ENCODE results near the gene DENND10. TPM values are rescaled to one million over a fixed set of nuclear protein-coding genes. Genes with fewer than 3 reads are reported as not detected.

DENND10 gene
- total RNA-seq, 1 donor: 102 TPM

DNA sequence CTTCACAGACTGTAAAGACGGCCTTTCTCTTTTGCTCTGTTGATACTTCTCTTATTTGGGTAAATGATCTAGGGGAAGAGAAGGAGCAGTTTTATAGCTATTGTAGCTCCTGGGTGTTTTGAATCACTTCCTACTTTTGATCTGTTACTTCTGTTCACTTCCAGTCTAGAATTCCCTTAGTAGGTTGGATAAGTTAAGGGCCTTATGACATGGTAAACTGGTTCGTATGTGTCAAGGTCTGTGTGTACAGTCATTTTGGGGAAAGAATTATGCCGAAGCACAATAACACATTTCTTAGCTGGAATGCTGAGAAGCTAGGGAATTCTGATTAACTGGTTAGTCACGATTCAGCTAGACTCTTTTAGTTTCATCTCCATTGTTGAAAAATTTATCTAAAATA lies 8.1 kb downstream of the DENND10 start:
- Histone ChIP-seq H3K9me3 (ENCODE audit: low read depth, low read length) (no peaks in the 10 kb centered on the region), H3K27ac (ENCODE audit: low read depth, low read length) (peak overlapping the region; percentile 89), H3K4me1 (ENCODE audit: insufficient read depth, low read length) (peaks cover 39% of the 10 kb centered on the region), H3K4me3 (ENCODE audit: insufficient read depth, low read length) (peak overlapping the region; percentile 17), H3K27me3 (ENCODE audit: insufficient read depth, low read length) (no peaks in the 10 kb centered on the region), H3K36me3 (ENCODE audit: insufficient read depth, low read length) (peaks cover 57% of the 10 kb centered on the region), H3K79me2 (ENCODE audit: insufficient read depth, low read length) (peaks cover 4% of the 10 kb centered on the region), H2AFZ (ENCODE audit: low read length) (peak overlapping the region; percentile 23), H3K4me2 (ENCODE audit: insufficient read depth, low read length) (peak overlapping the region; percentile 52), H4K20me1 (ENCODE audit: insufficient read depth, low read length) (no peaks in the 10 kb centered on the region)
- TF ChIP-seq, protein P1, sequence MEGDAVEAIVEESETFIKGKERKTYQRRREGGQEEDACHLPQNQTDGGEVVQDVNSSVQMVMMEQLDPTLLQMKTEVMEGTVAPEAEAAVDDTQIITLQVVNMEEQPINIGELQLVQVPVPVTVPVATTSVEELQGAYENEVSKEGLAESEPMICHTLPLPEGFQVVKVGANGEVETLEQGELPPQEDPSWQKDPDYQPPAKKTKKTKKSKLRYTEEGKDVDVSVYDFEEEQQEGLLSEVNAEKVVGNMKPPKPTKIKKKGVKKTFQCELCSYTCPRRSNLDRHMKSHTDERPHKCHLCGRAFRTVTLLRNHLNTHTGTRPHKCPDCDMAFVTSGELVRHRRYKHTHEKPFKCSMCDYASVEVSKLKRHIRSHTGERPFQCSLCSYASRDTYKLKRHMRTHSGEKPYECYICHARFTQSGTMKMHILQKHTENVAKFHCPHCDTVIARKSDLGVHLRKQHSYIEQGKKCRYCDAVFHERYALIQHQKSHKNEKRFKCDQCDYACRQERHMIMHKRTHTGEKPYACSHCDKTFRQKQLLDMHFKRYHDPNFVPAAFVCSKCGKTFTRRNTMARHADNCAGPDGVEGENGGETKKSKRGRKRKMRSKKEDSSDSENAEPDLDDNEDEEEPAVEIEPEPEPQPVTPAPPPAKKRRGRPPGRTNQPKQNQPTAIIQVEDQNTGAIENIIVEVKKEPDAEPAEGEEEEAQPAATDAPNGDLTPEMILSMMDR (IDR thresholded peaks at IDR 0.05; ENCODE audit: extremely low read depth, low read depth, low read length): no peak
- peak; percentile 78 for DNase-seq (ENCODE audit: insufficient read length, low spot score, missing footprints)

DNA sequence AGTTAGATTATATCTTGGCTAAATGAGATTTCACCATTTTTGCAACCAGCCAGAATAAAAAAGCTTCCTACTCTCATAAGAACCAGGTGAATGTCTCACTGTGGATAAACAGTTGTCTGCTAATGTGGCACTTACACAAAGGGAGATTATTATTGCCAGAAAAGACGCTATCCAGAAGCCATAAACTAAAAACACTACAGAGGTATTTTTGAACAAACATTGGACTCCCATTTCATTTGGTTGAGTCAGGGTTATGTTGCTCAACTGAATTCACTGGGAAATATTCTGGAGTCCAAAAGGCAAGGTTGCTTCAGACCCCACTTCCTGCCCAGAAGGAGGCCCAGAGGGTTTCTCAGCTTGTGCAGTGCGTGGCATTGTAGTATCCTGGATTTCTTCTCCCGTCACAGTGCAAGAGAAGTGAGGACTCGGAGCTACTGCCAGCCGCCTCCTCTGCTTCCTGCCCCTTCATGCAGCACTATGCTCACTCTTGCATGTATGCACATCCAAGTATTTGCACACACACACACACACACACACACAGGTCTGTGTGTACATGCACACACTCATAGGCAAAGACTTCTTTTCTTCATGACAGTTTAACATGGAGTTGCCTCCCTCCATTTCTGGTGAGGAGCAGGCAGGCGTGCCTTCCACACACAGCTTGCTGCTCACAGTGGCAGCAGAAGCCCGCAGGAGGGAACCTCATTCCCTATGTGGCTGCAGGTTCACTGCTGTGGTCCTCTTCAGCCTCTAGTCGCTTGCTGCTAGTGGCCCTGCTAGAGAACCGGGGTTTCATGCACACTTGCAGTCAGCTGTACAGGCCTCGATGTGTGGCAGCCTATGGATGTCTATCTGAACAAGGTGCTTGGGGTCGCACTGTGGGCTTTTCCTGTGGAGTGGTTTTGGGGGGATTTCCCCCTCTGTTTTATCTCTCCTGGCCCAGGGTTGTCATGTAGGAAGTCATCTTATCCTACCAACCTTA lies 10.1 kb downstream of the DENND10 start:
- H3K27me3 ChIP-seq (ENCODE audit: insufficient read depth, low read length): no peaks in the 10 kb centered on the region
- peak overlapping the region; percentile 2 for H2AFZ ChIP-seq (ENCODE audit: low read length)
- peak overlapping the region; percentile 89 for H3K27ac ChIP-seq (ENCODE audit: low read depth, low read length)

DNA sequence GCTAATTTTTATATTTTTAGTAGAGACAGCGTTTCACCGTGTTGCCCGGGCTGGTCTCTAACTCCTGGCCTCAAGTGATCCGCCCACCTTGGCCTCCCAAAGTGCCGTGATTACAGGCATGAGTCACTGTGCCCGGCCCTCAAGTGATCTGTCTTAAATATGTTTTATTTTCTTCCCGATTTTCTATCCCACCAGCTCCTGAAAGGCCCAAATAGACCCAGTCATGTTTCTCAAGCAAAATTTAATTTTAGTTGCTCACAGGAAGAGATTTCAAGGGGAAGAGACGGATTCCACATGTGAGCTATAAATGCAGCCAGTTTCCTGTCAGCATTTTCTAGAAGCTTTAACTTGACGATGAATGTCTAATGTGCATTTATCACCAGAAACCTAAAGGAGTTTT lies 12.0 kb downstream of the DENND10 start:
- Histone ChIP-seq H3K27me3 (ENCODE audit: insufficient read depth, low read length) (no peaks in the 10 kb centered on the region), H3K27ac (ENCODE audit: low read depth, low read length) (peak overlapping the region; percentile 39), H2AFZ (ENCODE audit: low read length) (no peak overlapping the region), H3K79me2 (ENCODE audit: insufficient read depth, low read length) (no peaks in the 10 kb centered on the region), H4K20me1 (ENCODE audit: insufficient read depth, low read length) (no peaks in the 10 kb centered on the region), H3K4me2 (ENCODE audit: insufficient read depth, low read length) (no peak overlapping the region), H3K9me3 (ENCODE audit: low read depth, low read length) (no peaks in the 10 kb centered on the region), H3K4me1 (ENCODE audit: insufficient read depth, low read length) (peaks cover 39% of the 10 kb centered on the region), H3K4me3 (ENCODE audit: insufficient read depth, low read length) (no peak overlapping the region), H3K36me3 (ENCODE audit: insufficient read depth, low read length) (peaks cover 56% of the 10 kb centered on the region)
- no peak for DNase-seq (ENCODE audit: insufficient read length, low spot score, missing footprints)
- TF ChIP-seq, protein P1 (IDR thresholded peaks at IDR 0.05; ENCODE audit: extremely low read depth, low read depth, low read length): no peak

More for the DNA sequence above, 10.1 kb downstream of the DENND10 start:
- H3K4me1 ChIP-seq (ENCODE audit: insufficient read depth, low read length): peaks cover 39% of the 10 kb centered on the region
- H3K4me3 ChIP-seq (ENCODE audit: insufficient read depth, low read length): no peak overlapping the region
- H3K79me2 ChIP-seq (ENCODE audit: insufficient read depth, low read length): no peaks in the 10 kb centered on the region
- peak overlapping the region; percentile 49 for H3K4me2 ChIP-seq (ENCODE audit: insufficient read depth, low read length)
- no peaks in the 10 kb centered on the region for H3K9me3 ChIP-seq (ENCODE audit: low read depth, low read length)
- TF ChIP-seq, protein P1 (IDR thresholded peaks at IDR 0.05; ENCODE audit: extremely low read depth, low read depth, low read length): no peak
- peak; percentile 93 for DNase-seq (ENCODE audit: insufficient read length, low spot score, missing footprints)
- H4K20me1 ChIP-seq (ENCODE audit: insufficient read depth, low read length): no peaks in the 10 kb centered on the region
- H3K36me3 ChIP-seq (ENCODE audit: insufficient read depth, low read length): peaks cover 58% of the 10 kb centered on the region

DNA sequence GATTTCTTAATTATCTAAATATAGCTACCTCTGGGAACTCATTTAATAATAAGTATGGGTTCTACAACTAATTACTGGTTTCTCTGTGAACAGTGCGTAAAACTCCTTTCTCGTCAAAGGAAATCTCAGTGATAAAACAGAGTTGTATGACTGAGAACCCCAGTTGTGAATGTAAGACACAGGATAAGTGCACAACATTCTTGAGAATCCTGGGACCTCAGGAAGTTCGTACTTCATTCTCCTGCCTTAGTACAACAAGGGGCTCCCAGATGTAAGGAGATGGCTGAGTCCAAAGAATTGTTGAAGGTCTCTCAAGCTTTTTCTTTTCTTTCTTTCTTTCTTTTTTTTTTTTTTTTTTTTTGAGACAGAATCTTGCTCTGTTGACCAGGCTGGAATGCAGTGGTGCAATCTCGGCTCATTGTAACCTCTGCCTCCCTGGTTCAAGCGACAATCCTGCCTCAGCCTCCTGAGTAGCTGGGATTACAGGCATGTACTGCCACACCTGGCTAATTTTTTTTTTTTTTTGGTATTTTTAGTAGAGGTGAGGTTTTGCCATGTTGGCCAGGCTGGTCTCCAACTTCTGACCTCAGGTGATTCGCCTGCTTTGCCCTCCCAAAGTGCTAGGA lies 12.5 kb downstream of the DENND10 start:
- DNase-seq (ENCODE audit: insufficient read length, low spot score, missing footprints): no peak
- Histone ChIP-seq H3K36me3 (ENCODE audit: insufficient read depth, low read length) (peaks cover 60% of the 10 kb centered on the region), H3K4me2 (ENCODE audit: insufficient read depth, low read length) (no peak overlapping the region)

More for the DNA sequence above, 12.5 kb downstream of the DENND10 start:
- no peaks in the 10 kb centered on the region for H3K79me2 ChIP-seq (ENCODE audit: insufficient read depth, low read length)
- no peaks in the 10 kb centered on the region for H4K20me1 ChIP-seq (ENCODE audit: insufficient read depth, low read length)
- H3K27me3 ChIP-seq (ENCODE audit: insufficient read depth, low read length): no peaks in the 10 kb centered on the region
- TF ChIP-seq, protein P1 (IDR thresholded peaks at IDR 0.05; ENCODE audit: extremely low read depth, low read depth, low read length): no peak
- H3K4me1 ChIP-seq (ENCODE audit: insufficient read depth, low read length): peaks cover 36% of the 10 kb centered on the region
- no peak overlapping the region for H3K4me3 ChIP-seq (ENCODE audit: insufficient read depth, low read length)
- H3K27ac ChIP-seq (ENCODE audit: low read depth, low read length): peak overlapping the region; percentile 39
- H3K9me3 ChIP-seq (ENCODE audit: low read depth, low read length): no peaks in the 10 kb centered on the region
- H2AFZ ChIP-seq (ENCODE audit: low read length): no peak overlapping the region
